GM12864 (cell line): ENCODE measurements around the gene ITGB3BP.

Experiments
- DNase-seq: peaks from one replicate; pipeline ENCODE4 v3.0.0-alpha.2; 2011; ENCODE audit warnings: low read depth
- H3K4me3 ChIP-seq: 2 replicates; pipeline ENCODE4 v1.5.1; 2011; ENCODE audit warnings: mild to moderate bottlenecking, low read depth, low read length, control low read depth
- TF ChIP-seq, protein P1 (sequence below): IDR thresholded peaks from 2 replicates; pipeline ENCODE4 v1.5.1; 2011; ENCODE audit warnings: low read depth, mild to moderate bottlenecking, moderate library complexity, low read length, control low read depth, inconsistent platforms; ENCODE audit errors: missing control alignments

Gene ITGB3BP

GRCh38 chr1:63534406-63534805, 11.4 kb upstream of the ITGB3BP start:
- H3K4me3 ChIP-seq, result no peak overlapping the region
- TF ChIP-seq, protein P1, sequence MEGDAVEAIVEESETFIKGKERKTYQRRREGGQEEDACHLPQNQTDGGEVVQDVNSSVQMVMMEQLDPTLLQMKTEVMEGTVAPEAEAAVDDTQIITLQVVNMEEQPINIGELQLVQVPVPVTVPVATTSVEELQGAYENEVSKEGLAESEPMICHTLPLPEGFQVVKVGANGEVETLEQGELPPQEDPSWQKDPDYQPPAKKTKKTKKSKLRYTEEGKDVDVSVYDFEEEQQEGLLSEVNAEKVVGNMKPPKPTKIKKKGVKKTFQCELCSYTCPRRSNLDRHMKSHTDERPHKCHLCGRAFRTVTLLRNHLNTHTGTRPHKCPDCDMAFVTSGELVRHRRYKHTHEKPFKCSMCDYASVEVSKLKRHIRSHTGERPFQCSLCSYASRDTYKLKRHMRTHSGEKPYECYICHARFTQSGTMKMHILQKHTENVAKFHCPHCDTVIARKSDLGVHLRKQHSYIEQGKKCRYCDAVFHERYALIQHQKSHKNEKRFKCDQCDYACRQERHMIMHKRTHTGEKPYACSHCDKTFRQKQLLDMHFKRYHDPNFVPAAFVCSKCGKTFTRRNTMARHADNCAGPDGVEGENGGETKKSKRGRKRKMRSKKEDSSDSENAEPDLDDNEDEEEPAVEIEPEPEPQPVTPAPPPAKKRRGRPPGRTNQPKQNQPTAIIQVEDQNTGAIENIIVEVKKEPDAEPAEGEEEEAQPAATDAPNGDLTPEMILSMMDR, result no peak
- DNase-seq, result no peak

- H3K4me3 ChIP-seq, result no peak overlapping the region
- DNase-seq, result no peak
- TF ChIP-seq, protein P1, result no peak
Measured at GRCh38 chr1:63533931-63534330, 10.9 kb upstream of the ITGB3BP start.

DNA sequence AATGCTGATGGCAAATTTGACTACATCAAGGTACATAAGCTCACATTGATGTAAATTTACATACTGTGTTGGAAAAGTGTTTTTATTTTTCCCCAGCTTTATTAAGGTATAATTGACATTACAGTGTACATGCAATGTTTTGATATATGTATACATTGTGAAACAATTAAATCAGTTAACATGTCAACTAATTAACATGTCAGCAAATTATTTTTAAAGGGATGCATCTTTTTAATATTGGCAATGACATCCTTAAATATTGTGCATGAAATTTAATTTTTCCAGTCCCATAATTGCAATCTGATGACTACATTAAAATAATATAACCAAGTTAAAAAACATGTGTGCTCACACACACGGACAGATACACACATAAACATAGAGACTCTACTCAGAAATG, 9.7 kb upstream of the ITGB3BP start:
- H3K4me3 ChIP-seq, result no peak overlapping the region
- DNase-seq, result no peak
- TF ChIP-seq, protein P1, result no peak

- TF ChIP-seq, protein P1, result no peak
- H3K4me3 ChIP-seq, result peak overlapping the region; percentile 61
- no peak for DNase-seq
Measured at GRCh38 chr1:63524201-63524600, 1.2 kb upstream of the ITGB3BP start.

GRCh38 chr1:63523738-63524137, 713 bp upstream of the ITGB3BP start:
- peak; percentile 4 for DNase-seq

GRCh38 chr1:63516629-63517028, 6.4 kb downstream of the ITGB3BP start:
- DNase-seq, result no peak
- TF ChIP-seq, protein P1, result no peak
- H3K4me3 ChIP-seq, result no peak overlapping the region

More at GRCh38 chr1:63523738-63524137, 713 bp upstream of the ITGB3BP start:
- TF ChIP-seq, protein P1, result no peak
- H3K4me3 ChIP-seq, result peak overlapping the region; percentile 61

- H3K4me3 ChIP-seq, result no peak overlapping the region
- TF ChIP-seq, protein P1, result no peak
- DNase-seq, result no peak
Measured at GRCh38 chr1:63512584-63512983, 10.4 kb downstream of the ITGB3BP start.
